ENCODE measurements around the gene SETD5. TPM values are rescaled to one million over a fixed set of nuclear protein-coding genes. Genes with fewer than 3 reads are reported as not detected.

Gene SETD5
- total RNA-seq, 2 experiments from 2014 or later: 120 to 214 TPM

DNA sequence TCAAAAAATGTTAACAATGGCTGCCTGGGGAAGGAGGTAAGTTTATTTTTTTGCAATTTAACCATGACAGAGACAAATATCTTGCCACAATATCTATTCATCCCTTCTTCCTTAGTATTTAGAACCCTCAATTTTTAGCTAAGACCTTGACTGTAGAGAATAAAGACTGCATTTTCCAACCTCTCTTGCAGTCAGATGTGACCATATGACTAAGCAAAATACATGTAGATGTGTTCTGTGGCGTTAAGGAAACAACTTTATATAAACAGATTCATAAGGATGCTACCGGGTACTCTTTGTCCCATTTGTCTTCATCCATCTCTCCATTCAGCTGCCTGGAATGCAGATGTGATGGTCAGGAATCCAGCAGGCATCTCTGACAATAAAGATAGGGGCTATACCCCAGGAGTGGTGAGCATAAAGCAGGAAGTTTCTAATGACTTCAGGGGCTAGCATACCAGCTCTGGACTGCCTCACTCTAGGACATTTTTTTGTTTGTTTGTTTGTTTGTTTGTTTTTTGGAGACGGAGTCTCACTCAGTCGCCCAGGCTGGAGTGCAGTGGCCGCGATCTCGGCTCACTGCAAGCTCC is 115.1 kb downstream of the SETD5 start:
- no peak overlapping the region for H3K4me2 ChIP-seq (ENCODE audit: low read length)
- no peaks in the 10 kb centered on the region for H3K36me3 ChIP-seq (ENCODE audit: insufficient read depth, low read length)
- H3K4me3 ChIP-seq (ENCODE audit: low read depth, low read length, poor library complexity, severe bottlenecking): no peak overlapping the region
- H4K20me1 ChIP-seq (ENCODE audit: insufficient read depth, low read length): no peaks in the 10 kb centered on the region
- no peaks in the 10 kb centered on the region for H3K4me1 ChIP-seq (ENCODE audit: insufficient read depth, low read length, poor library complexity, severe bottlenecking)
- ChIA-PET POLR2A (no interaction called here), CTCF (ENCODE audit: unreplicated experiment) (no interaction called here)
- no peaks in the 10 kb centered on the region for H3K79me2 ChIP-seq (ENCODE audit: insufficient read depth, low read depth, low read length)
- no peak overlapping the region for H2AFZ ChIP-seq (ENCODE audit: low read length)
- H3K9me3 ChIP-seq (ENCODE audit: low read length): no peaks in the 10 kb centered on the region
- no TSS peak for BruUV-seq (replicated peaks)
- H3K9me2 ChIP-seq (ENCODE audit: insufficient read depth, low read length): no peaks in the 10 kb centered on the region
- intact Hi-C loops (cut with micrococcal nuclease; ENCODE audit: unreplicated experiment): no loop called here
- no peak for DNase-seq (ENCODE audit: low spot score)
- TF ChIP-seq EZH2phosphoT487 (IDR thresholded peaks at IDR 0.05; ENCODE audit: borderline replicate concordance, low read depth, low read length): no peak
- TF ChIP-seq CTCF (conservative IDR thresholded peaks at IDR 0.05; ENCODE audit: low read length): no peak
- H3K27ac ChIP-seq (ENCODE audit: low read depth, low read length, poor library complexity, severe bottlenecking): no peak overlapping the region

DNA sequence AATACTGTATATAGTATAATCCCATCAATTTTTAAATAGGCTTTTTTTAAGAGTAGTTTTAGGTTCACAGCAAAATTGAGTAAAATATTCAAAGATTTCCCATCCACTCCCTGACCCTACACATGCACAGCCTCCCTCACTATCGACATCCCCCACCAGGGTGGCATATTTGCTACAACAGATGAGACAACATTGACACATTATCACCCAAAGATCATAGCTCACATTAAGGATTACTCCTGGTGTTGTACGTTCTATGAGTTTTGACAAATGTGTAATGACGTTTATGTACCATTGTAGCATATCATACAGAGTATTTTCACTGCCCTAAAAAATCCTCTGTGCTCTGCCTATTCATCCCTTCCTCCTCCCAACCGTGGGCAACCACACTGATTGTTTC is 116.9 kb downstream of the SETD5 start:
- H2AFZ ChIP-seq (ENCODE audit: low read length): no peak overlapping the region
- ChIA-PET POLR2A (no interaction called here), CTCF (ENCODE audit: unreplicated experiment) (no interaction called here)
- no peak for DNase-seq (ENCODE audit: low spot score)
- no TSS peak for BruUV-seq (replicated peaks)
- H4K20me1 ChIP-seq (ENCODE audit: insufficient read depth, low read length): no peaks in the 10 kb centered on the region
- no peaks in the 10 kb centered on the region for H3K36me3 ChIP-seq (ENCODE audit: insufficient read depth, low read length)
- intact Hi-C loops (cut with micrococcal nuclease; ENCODE audit: unreplicated experiment): no loop called here
- no peaks in the 10 kb centered on the region for H3K4me1 ChIP-seq (ENCODE audit: insufficient read depth, low read length, poor library complexity, severe bottlenecking)
- no peak overlapping the region for H3K27ac ChIP-seq (ENCODE audit: low read depth, low read length, poor library complexity, severe bottlenecking)
- H3K4me2 ChIP-seq (ENCODE audit: low read length): no peak overlapping the region
- H3K4me3 ChIP-seq (ENCODE audit: low read depth, low read length, poor library complexity, severe bottlenecking): no peak overlapping the region
- TF ChIP-seq EZH2phosphoT487 (IDR thresholded peaks at IDR 0.05; ENCODE audit: borderline replicate concordance, low read depth, low read length) (no peak), CTCF (conservative IDR thresholded peaks at IDR 0.05; ENCODE audit: low read length) (no peak)
- no peaks in the 10 kb centered on the region for H3K9me2 ChIP-seq (ENCODE audit: insufficient read depth, low read length)
- no peaks in the 10 kb centered on the region for H3K79me2 ChIP-seq (ENCODE audit: insufficient read depth, low read depth, low read length)
- no peaks in the 10 kb centered on the region for H3K9me3 ChIP-seq (ENCODE audit: low read length)

DNA sequence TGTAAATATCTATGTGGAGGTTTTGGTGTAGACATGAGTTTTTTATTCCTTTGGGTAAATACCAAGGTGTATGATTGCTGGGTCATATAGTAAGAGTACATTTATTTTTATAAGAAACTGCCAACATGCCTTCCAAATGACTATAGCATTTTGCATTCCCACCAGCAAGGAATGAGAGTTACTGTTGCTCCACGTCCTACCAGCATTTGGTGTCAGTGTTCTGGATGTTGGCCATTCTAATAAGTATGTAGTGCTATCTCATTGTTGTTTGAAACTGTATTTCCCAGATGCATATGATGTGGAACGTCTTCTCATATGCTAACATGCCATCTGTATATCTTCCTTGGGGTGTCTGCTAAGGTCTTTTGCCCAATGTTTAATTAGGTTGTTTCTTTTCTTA is 117.5 kb downstream of the SETD5 start:
- Histone ChIP-seq H3K4me1 (ENCODE audit: insufficient read depth, low read length, poor library complexity, severe bottlenecking) (no peaks in the 10 kb centered on the region), H4K20me1 (ENCODE audit: insufficient read depth, low read length) (no peaks in the 10 kb centered on the region), H3K4me2 (ENCODE audit: low read length) (no peak overlapping the region), H3K4me3 (ENCODE audit: low read depth, low read length, poor library complexity, severe bottlenecking) (no peak overlapping the region), H3K79me2 (ENCODE audit: insufficient read depth, low read depth, low read length) (no peaks in the 10 kb centered on the region), H3K9me3 (ENCODE audit: low read length) (no peaks in the 10 kb centered on the region), H3K27ac (ENCODE audit: low read depth, low read length, poor library complexity, severe bottlenecking) (no peak overlapping the region), H3K9me2 (ENCODE audit: insufficient read depth, low read length) (no peaks in the 10 kb centered on the region), H3K36me3 (ENCODE audit: insufficient read depth, low read length) (no peaks in the 10 kb centered on the region), H2AFZ (ENCODE audit: low read length) (no peak overlapping the region)
- TF ChIP-seq CTCF (conservative IDR thresholded peaks at IDR 0.05; ENCODE audit: low read length): no peak
- no peak for TF ChIP-seq EZH2phosphoT487 (IDR thresholded peaks at IDR 0.05; ENCODE audit: borderline replicate concordance, low read depth, low read length)
- DNase-seq (ENCODE audit: low spot score): no peak
- ChIA-PET POLR2A (interaction anchor here (0.7 kb wide), 1 partner anchor 102 kb away, joined by 3 read pairs; no protein-coding TSS in a partner anchor), CTCF (ENCODE audit: unreplicated experiment) (no interaction called here)
- intact Hi-C loops (cut with micrococcal nuclease; ENCODE audit: unreplicated experiment): no loop called here
- no TSS peak for BruUV-seq (replicated peaks)

Measured in OCI-LY7 (cell line).